D721Med (cell line): Measurements from ENCODE around the gene DPH2.

ENCODE experiments used
- DNase-seq: peaks from one replicate; pipeline ENCODE4 v3.0.0; 2011; ENCODE audit warnings: low spot score; ENCODE audit not compliant: insufficient read length
- FAIRE-seq: peaks from 2 replicates; lab custom pipeline; 2011; peaks lifted over from hg19 to GRCh38; lab: Jason Lieb, UNC
- CTCF ChIP-seq: IDR thresholded peaks from 2 replicates; pipeline ENCODE4 v1.5.1; 2012; ENCODE audit warnings: mild to moderate bottlenecking, control low read depth; ENCODE audit not compliant: insufficient read depth; ENCODE audit errors: missing control alignments

Gene DPH2

GRCh38 chr1:43960798-43961197, 9.0 kb upstream of the DPH2 start:
- no peak for TF ChIP-seq CTCF
- FAIRE-seq (no peak), DNase-seq (no peak)

GRCh38 chr1:43961692-43962091, 8.1 kb upstream of the DPH2 start:
- TF ChIP-seq CTCF, result no peak
- FAIRE-seq (no peak), DNase-seq (no peak)

- FAIRE-seq, result no peak
Observed at GRCh38 chr1:43962324-43962723, 7.5 kb upstream of the DPH2 start.

GRCh38 chr1:43963006-43963405, 6.8 kb upstream of the DPH2 start:
- no peak for TF ChIP-seq CTCF
- no peak for DNase-seq
- no peak for FAIRE-seq

More at GRCh38 chr1:43962324-43962723, 7.5 kb upstream of the DPH2 start:
- DNase-seq, result no peak
- no peak for TF ChIP-seq CTCF

GRCh38 chr1:43963890-43964289, 5.9 kb upstream of the DPH2 start:
- no peak for FAIRE-seq
- no peak for TF ChIP-seq CTCF
- no peak for DNase-seq

- no peak for TF ChIP-seq CTCF
- FAIRE-seq (no peak), DNase-seq (no peak)
Observed at GRCh38 chr1:43965316-43965715, 4.5 kb upstream of the DPH2 start.

- no peak for TF ChIP-seq CTCF
Observed at GRCh38 chr1:43968348-43968948, 1.4 kb upstream of the DPH2 start.

More at GRCh38 chr1:43968348-43968948, 1.4 kb upstream of the DPH2 start:
- FAIRE-seq (no peak), DNase-seq (no peak)
